Measurements from ENCODE around the gene TP53RK.

The TP53RK gene

DNA sequence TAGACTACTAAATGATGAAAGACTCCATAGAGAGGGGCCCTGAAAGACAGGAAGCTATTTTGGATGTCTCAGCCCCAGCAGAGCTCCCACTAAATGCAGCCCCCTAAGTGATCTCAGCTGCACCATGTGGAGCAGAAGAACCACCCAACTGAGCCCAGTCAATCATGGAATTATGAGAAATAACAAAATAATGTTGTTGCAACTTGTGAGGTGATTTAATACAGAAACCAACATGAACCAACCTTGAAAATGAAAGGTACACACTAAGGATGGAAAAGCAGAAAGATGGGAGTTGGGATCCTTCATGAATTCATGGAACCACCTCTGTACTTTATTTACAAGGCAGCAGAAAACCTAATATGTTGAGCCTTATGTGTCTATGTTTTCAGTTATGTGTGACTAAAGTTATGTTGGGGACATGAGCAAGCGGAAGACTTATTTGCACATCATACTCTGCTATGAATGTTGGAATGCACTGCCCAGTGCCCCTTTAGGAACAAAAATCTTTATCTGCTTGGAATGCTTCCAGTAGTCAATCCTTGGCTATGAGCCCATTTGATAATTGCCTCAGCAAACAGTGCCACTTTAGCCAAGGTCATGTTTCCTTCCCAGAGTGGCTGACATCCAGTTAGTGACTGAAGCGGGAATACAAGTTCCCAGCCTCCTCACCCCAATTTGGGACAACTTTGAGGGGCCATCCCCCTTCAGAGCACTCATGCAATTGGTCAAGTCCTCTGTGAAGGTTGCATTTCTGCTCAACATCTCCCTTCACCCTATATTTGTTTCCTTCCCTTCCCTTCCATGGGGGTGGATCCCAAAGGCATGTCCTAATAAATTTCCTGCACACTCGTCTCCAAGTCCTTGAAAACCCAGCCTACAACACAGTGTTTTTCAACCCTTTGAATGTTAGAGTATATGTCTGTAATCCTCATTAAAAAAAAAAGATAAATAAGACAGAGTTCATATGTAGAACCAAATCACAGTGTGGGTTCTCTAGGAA, 18.4 kb downstream of the TP53RK start:
- H3K4me1 ChIP-seq (ENCODE audit: insufficient read depth, poor library complexity, severe bottlenecking): peaks cover 5% of the 10 kb centered on the region
- H3K4me3 ChIP-seq (ENCODE audit: severe bottlenecking): no peak overlapping the region
- H3K9me3 ChIP-seq (ENCODE audit: severe bottlenecking): no peaks in the 10 kb centered on the region
- ATAC-seq (ENCODE audit: low read depth) (no peak), DNase-seq (ENCODE audit: low spot score) (no peak)
- H3K27me3 ChIP-seq (ENCODE audit: insufficient read depth, poor library complexity, severe bottlenecking): no peaks in the 10 kb centered on the region
- H3K27ac ChIP-seq (ENCODE audit: poor library complexity, severe bottlenecking): no peak overlapping the region
- H3K36me3 ChIP-seq (ENCODE audit: low read depth): no peaks in the 10 kb centered on the region
- no peak for TF ChIP-seq CTCF (IDR thresholded peaks at IDR 0.05; ENCODE audit: poor library complexity, severe bottlenecking)

- Histone ChIP-seq H3K27ac (ENCODE audit: poor library complexity, severe bottlenecking) (no peak overlapping the region), H3K36me3 (ENCODE audit: low read depth) (no peaks in the 10 kb centered on the region), H3K4me1 (ENCODE audit: insufficient read depth, poor library complexity, severe bottlenecking) (peaks cover 5% of the 10 kb centered on the region), H3K9me3 (ENCODE audit: severe bottlenecking) (no peaks in the 10 kb centered on the region), H3K27me3 (ENCODE audit: insufficient read depth, poor library complexity, severe bottlenecking) (no peaks in the 10 kb centered on the region), H3K4me3 (ENCODE audit: severe bottlenecking) (no peak overlapping the region)
- DNase-seq (ENCODE audit: low spot score): no peak
- TF ChIP-seq CTCF (IDR thresholded peaks at IDR 0.05; ENCODE audit: poor library complexity, severe bottlenecking): no peak
- no peak for ATAC-seq (ENCODE audit: low read depth)
Observed at GRCh38 chr20:46670228-46670584, 19.0 kb downstream of the TP53RK start.

- TF ChIP-seq CTCF (IDR thresholded peaks at IDR 0.05; ENCODE audit: poor library complexity, severe bottlenecking): no peak
- peaks cover 5% of the 10 kb centered on the region for H3K4me1 ChIP-seq (ENCODE audit: insufficient read depth, poor library complexity, severe bottlenecking)
- peak; percentile 87 for ATAC-seq (ENCODE audit: low read depth)
Observed at GRCh38 chr20:46666818-46667515, 22.3 kb downstream of the TP53RK start.

GRCh38 chr20:46666306-46666705, 22.9 kb downstream of the TP53RK start:
- Histone ChIP-seq H3K9me3 (ENCODE audit: severe bottlenecking) (no peaks in the 10 kb centered on the region), H3K4me1 (ENCODE audit: insufficient read depth, poor library complexity, severe bottlenecking) (peaks cover 5% of the 10 kb centered on the region), H3K4me3 (ENCODE audit: severe bottlenecking) (no peak overlapping the region), H3K36me3 (ENCODE audit: low read depth) (no peaks in the 10 kb centered on the region), H3K27me3 (ENCODE audit: insufficient read depth, poor library complexity, severe bottlenecking) (no peaks in the 10 kb centered on the region), H3K27ac (ENCODE audit: poor library complexity, severe bottlenecking) (no peak overlapping the region)
- ATAC-seq (ENCODE audit: low read depth): no peak
- DNase-seq (ENCODE audit: low spot score): no peak
- no peak for TF ChIP-seq CTCF (IDR thresholded peaks at IDR 0.05; ENCODE audit: poor library complexity, severe bottlenecking)

More at GRCh38 chr20:46666818-46667515, 22.3 kb downstream of the TP53RK start:
- Histone ChIP-seq H3K27me3 (ENCODE audit: insufficient read depth, poor library complexity, severe bottlenecking) (no peaks in the 10 kb centered on the region), H3K27ac (ENCODE audit: poor library complexity, severe bottlenecking) (no peak overlapping the region), H3K36me3 (ENCODE audit: low read depth) (no peaks in the 10 kb centered on the region), H3K4me3 (ENCODE audit: severe bottlenecking) (no peak overlapping the region), H3K9me3 (ENCODE audit: severe bottlenecking) (no peaks in the 10 kb centered on the region)
- no peak for DNase-seq (ENCODE audit: low spot score)

Data from RWPE2 (cell line).